ENCODE measurements around the gene NFIA.
"Not testable (repeated sequence)": the region's sequence is repeated elsewhere in the genome, so short reads cannot be mapped to it uniquely, and the experiment has no call there.

Gene NFIA

DNA sequence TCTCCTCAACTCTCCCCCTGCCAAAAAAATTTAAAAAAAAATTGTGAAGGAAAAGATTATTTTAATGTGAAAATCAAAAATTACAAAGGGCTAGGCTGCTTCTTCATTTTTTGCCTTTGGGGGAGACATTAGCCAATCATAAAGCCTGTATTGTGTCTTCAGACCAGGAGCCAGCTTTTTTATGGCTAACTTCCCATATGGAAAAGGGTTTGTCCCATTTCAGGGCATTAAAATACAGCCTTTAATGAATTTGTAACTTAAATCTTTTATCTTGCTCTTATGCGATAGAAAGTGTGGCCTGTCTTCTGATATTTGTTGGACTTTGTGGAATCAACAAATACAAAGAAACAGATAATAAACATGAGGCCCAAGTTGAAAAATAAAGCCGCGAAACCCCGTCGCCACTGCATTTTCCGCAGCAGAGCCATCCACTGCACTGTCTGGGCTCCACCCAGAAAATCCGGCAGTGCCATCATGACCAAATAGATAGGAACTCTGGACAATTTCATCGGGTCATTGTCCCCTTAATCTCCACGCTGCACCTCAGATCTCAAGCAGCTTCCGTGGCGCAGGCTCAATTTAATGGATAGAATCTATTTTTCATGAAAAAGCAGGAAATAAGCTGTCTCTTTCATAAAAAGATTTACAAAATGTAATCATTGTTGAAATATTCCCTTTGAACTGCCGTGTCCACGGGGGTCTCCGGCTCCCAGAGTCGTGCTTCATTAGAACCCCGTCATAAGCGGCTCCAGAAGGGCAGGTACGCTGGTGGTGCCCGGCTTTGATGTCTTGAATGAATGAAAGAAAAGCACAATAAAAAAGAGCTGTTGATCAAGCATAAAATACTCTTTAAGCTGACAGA, 365.0 kb downstream of the NFIA start:
- DNase-seq = no peak

DNA sequence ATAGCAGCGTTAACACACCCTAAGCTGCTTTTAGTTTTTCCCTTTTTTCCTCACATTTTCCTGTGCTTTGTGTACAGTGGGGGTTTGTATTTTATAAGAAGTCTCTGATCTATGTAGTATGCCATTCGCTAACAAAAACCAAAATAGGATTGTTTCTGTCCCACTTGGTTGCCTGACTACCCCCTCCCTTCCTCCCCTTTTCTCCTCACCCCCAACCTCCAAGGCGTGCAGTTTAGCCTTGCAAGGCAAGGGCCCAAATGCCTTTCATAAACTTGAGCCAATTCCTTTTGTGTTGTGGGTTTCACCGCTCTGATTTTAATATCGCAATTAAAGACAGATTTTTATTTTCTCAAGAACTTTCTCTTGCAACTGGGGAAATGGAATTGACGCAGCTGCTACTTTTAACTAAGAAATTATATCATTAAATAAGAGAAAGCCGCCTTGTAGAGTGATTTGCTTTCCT, 365.6 kb downstream of the NFIA start:
- DNase-seq = no peak

DNA sequence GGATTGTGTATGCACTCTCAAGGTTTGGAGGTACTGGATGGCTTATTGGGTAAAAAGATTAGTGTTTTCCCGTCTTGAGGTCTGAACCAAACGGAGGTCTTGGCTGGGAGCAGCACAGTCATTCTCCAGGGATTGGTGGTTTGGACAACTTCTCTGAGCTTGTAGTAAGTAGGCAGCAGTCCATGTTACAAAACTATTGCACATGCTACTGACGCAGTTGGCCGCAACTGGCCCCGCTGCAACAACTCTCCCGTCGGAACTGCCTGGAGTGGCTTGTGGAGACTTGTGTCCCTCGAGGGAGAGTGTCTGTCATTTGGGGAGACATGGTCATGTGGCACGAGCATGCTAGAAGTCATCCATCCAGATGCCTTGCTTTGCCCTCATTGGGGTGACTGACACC, 366.6 kb downstream of the NFIA start:
- DNase-seq = no peak

DNA sequence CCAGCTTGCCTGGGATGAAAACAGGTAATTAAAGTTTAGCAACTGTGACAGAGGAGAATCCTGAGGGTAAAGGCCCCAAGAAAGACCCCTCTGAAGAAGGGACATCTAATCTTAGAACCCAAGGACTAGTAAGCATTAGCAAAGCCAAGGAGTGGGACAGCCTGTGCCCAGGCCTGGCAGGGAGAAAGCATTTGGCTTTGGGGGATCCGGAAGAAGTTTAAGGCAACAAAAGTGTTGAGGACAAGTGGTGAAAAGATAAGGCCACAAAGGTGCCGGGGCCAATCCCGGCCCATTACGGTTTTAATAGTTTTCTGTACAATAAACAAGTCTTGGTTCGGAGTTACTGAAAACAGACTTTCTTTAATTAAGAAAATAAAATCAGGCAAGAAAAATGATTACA, 367.0 kb downstream of the NFIA start:
- DNase-seq = no peak

DNA sequence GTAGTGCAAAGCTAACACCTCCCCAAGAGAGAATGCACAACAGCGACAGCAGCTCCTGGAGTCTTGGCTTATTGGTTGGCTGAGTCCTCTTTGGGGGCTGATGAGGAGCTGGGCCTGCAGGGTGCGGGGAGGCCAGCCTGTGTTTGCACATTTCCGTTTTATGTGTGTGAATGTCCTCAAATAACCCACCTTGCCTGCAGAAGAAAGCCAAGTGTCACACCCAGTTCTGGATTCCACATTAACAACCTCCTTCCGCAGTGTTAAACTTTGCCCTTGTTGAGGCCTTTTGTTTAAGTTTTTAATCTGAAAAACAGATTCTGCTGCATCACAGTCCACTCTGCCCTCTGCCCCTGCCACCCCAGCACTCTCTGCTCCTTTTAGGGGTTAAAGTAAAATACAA, 368.1 kb downstream of the NFIA start:
- no peak for DNase-seq

DNA sequence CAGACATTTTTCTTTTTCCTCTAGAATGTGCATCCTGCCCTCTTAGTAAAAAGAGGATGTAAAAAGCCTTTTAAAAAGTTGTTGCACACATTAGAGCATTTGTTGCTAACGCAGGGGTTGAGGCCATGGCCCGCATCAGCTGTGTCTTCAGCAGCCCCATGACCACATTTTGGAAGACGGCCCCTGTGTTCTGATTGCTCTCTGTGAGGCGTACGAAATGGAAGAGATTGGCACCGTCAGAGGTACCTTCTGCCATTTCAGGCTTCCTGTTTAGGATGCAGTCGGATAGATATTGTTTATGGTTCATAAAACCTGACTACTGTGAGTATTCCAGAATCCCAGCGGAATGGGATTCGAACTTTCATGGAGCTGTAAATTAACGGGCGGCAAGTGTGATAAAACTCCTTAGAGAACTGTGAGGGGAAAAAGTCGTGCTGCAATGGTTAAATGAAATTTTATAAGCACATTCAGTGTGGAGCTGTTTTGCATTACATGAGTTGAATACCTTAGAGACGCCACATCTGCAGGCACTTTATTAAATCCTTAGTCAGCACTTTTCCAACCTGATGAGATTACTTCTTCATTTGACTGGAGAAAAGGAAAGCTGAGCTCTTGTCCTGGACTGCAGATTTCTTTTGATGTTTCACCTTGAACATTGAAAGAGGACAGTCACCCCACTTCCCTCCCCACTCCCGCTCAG, 368.7 kb downstream of the NFIA start:
- DNase-seq = no peak

DNA sequence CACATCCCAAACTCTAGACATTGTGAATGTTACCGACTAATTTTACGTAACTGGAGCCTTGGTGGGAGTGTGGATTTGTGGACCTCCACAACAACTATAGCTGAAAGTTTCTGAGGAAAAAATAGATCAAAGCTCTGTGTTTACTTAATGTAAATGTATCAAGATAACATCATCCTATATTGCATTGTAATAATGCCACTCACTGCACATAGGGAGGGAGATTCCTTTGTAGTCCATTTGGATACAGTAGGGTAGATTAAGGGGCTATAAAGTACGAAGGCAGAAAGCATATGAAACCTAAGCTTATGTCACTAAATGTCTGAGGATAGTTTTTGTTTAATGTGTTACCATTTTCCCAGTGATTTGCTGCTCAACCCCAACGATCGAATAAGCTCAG, 369.2 kb downstream of the NFIA start:
- no peak for DNase-seq

DNA sequence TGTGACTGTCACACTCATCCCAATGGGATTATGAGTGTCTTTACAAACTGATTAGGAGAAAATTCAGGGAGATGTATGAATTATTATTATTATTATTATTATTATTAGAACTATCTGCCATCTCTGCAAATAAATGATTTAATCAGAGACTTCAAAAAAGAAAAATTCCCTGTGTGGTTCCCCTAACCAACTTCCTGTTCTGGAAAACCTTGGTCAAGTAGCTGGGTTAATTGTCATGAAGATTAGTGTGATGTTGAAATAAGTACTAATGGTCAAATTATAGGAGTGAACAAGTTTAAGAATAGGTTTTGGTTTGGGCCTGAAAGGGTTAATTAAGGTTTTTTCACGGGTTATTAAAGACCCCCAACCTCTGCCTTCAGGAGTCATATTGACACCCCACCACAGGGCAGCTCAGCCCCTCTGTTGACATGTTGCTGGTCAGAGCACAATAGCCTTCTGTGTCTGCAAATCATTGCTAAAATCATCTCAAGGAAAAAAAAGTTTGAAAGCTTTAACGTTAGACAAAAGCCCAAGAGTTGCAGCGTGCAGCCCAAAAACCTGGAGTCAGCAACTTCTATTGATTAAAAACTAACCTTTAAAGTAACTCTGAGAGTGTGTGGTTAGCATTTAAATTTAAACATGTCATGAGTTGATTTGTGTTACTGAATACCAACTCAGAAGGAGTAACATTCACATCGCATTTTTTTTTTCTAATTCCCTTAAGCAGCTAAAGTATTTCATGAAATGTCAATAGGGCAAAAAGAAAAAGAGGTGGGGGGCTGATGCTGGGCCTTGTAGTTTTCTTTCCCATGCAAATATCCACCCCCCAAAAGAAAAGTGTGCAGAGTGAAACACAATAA, 370.0 kb downstream of the NFIA start:
- DNase-seq = no peak

DNA sequence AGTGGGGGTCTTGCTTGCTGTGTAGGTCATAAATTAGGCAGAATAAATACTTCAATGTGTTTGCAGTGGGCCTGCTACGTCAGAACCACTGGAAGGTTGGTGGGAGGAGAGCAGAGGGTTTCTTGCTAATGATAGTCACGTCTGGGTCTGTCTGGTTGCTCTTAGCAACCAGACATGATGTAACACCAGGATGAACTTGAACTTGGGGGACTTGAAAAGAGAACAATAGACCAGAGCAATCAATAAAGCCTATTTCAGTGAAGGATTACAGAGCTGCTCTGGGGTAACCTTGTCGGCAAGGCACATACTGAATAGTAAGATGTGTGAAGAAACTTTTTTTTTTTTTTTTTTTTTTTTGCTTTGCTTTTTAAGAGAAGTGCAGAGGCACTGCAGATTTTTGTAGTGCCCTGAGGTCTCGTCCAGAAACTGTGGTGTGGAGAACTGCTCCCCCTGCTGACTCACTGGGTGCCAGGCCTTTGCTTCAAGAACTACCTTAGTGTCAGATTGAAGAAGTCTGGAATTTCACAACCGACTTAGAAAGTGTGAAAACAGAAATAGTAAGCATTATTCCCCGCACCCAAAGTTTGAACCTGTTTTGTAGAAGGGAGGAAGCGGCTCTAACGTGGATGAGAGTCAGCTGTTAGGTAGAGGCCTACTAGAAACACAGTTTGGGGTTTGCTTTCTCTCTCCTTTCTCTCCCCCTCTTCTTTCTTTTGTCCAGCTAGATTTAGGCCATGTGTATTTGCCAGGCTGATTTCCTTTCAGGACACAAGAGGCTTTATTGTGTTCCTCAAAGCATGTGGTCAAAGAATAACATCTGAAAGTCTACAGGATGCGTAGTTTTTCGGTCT, 371.0 kb downstream of the NFIA start:
- peak; percentile 74 for DNase-seq

DNA sequence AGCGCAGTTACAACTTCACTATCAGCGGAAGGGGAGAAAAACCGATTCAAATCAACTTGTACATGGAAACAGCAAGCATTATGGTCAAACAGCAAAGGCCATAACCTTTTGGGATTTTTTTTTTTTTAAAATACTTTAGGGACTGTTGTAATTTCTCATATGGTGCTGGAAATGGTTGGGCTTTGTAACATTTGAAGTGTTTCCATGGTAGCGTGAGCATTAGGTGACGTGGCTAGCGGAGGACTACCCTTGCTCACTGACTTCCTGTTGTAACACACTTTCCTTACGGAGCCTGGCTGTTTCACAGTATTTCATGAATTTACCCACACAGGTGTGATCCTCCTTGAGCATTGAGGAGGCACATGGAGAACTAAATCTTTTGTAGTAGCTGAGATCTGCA, 373.0 kb downstream of the NFIA start:
- no peak for DNase-seq

DNA sequence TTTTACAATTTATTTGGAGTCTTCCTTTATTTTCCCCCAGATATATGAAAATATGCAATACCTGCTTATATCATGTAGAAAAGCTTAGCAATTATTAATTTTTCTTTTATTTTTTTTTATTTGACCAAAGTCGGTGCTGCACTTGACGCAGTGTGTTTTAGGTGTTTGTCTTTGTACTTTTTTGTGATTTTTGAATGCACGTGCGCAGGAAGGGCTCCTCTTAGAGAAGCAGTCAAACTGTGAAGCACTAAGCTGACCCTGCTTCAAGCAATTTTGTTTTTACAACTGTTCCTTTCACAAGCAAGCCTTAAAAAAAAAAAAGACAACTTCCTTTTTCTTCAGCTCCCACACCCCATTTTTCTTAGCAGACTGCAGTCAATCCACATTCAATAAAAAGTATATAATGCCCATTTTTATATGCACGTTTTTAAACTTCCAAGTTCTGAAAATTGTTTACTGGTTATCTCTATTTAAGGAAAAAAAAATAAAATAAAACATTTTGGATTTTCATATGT, 375.2 kb downstream of the NFIA start:
- DNase-seq = no peak

DNA sequence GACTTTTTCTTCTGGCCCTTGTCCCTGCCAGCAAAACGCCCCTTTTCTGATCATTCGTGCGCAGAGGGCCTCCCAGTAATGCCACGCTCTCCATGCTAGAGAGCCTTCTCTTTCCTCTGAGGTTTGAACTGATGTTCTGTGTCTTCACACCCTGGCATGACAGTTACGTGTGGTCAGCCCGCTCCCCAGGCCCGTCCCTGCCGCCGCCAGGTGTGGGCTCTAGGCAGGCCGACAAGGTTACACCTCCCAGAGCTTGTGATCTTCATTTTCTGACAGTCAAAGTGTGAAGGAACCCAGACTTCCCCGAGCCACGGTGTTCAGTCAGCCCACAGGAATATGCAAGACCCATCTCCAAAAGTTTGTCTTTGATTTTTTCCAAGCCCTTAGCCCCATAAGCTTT, 377.0 kb downstream of the NFIA start:
- peak; percentile 17 for DNase-seq

DNA sequence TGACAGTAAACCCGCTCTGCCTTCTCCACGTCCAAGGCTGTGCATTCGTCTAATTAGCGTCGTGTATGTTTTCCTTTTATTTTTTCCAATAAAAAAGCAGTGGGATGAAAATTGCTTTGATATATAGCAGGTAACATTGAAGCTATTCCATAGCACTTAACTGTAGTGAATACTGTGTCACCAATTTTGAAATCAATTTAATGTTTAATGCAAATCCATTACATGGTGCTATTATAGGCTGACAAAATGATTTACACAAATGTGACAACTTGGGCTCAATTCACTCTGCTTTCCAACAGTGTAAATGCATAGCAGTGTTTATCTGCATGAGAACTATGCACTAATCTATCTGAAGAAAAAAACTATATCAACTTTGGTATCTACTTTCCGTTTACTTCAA, 377.8 kb downstream of the NFIA start:
- no peak for DNase-seq

DNA sequence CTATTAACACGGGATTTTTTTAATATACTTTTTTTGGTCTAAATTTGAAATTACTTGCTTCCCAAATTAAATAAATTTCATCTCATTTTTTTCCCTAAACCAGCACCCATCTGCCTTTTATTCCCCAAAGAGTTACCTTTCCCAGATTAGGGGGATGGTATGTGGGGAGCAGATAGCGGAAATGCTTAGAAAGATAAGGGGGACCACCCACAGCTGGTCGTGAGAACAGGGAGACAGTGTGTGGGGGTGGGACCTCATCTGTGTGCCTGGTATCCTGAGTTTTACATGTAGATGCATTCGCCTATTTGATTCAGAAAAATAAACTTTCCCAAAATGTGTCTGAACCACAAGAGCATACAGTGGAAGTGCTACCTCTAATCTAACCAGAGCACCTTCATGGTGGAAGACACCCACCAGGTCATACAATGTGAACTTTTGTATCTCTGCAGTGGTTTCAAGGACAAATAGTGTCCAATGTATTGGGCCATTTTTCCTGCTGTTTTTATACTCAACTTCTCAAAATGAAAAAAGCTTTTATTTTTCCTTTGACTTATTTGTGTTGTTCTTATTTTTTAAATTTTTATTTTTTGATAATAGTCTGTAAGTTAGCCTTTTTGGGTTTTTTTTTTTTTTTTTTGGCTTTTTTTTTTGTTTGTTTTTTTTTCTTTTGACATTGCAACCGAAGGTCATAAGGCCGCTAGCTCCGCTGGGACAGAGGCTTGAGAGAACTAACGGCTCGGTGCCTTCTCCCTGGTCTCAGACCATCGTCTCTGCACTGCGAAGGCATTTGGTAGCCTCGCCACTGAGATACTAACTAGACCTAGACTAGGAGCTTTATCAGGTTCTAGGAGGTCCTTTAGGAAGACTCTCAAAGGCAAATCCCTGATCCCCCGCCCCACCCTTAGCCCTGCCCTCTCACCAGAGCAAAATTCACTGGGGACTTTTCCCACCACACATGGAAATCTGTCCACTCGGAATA, 379.3 kb downstream of the NFIA start:
- no peak for DNase-seq

DNA sequence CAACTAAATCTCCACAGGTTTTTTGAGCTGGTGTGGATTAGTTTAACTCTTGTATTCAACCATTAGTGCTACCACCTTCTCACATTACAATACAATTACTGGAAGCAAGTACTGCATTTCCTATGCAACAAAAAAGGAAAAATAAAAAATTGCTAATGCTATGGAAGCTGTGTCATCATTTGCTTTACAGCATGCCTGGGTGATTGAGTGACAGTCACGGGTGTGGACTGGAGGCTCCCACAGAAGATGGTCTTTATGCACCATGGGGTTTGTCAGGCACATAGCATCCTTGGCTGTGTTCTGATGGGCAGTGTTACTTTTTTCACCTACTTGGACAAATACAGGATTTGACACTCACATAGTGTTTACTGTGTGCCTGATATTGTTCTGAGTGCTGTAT, 380.3 kb downstream of the NFIA start:
- no peak for DNase-seq

DNA sequence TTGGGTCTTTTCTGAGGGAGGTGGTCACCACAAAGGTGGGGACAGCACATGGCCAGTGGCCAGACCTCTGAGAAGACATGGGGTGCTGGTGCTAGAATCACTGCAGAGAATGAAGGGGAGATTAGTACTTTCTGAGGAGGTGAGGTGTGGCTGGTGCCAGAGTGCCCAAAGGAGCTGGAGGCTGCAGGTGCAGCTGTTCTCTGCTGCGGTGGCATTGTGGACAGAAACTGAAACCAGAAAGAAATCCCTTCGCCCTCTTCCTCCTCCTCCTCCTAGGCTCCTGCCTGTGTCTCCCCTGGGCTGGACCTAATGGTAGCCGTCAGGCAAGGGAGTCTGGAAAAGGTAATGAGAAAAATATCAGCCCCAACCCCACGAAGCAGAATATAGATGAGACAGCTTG, 380.9 kb downstream of the NFIA start:
- no peak for DNase-seq

DNA sequence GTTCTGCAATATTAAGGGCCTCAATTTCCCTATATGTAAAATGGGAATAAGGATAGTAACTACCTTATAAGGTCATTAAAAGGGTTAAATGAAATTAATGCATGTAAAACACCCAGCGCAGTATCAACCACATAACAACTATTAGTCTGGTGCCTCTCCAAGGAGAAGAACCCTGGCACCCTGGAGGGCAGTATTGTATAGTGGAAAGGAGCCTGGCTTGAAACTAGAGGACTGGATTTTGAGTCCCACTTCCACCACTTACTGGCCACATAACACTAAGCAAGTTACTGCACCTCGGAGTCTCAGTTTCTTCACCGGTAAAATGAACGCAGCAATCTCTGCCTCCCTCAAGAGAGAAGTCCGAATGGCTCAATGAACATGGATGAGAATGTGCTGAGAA, 385.5 kb downstream of the NFIA start:
- not testable (repeated sequence) for DNase-seq

DNA sequence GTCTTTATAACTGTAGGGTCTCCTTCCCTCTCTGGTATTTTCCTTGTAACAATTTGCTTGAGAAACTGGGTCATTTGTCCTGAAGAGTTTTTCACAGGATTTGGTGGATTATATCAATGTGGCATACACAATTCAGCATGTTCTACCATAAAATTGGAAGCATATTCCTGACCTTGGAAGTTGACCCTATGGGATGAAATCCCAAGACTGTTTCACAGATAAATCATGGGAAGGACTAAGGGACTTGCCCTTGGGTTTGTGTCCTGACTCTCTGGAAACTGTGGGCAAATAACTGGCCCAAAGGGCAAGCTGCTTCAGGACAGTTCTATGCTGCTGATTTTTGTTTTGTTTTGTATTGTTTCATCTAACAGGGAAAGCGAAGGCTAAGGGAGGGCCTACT, 387.0 kb downstream of the NFIA start:
- no peak for DNase-seq

DNA sequence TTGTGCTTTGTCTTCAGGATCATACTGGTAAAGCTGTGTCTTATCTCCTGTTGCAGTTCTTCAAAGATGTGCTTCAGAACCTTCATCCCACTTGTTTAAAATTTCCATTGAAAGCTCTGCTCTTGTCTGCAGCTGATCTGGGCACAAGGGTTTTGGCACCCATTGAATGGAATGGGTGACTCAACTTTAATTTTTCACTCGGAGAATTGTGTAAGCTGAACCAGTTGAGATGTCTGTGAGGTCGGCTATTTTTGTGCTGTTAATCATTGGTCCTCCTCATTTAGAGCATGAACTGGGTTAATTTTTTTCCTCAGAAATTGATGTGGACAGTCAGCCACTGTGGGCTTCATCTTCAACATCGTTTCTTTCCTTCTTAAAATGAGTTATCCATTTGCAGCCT, 390.5 kb downstream of the NFIA start:
- DNase-seq = no peak

DNA sequence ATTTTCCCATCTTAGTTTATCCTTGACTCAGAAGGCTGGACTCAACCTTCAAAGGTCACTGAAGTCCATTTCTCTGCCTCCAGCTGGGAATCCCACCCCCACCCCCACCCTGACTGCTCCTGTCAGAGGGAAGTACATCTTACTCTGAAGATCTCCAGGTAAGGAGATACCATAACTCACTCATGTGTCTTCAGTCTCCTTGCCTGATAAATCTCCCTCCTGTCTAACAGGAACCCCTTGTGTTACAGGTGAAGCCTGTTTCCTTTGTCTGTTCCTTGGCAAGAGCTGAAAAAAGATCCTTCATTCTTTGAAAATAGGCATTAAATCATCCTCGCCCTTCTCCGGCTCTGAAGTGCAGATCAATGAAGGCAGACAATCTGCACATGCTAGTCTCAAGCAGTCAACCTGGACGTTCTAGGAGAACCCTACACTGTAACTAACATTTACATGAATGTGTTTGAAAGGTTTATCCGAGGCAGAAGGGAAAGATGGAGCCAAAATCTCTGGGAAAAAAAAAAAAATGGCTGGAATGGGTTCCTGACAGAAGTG, 392.0 kb downstream of the NFIA start:
- DNase-seq = no peak

DNA sequence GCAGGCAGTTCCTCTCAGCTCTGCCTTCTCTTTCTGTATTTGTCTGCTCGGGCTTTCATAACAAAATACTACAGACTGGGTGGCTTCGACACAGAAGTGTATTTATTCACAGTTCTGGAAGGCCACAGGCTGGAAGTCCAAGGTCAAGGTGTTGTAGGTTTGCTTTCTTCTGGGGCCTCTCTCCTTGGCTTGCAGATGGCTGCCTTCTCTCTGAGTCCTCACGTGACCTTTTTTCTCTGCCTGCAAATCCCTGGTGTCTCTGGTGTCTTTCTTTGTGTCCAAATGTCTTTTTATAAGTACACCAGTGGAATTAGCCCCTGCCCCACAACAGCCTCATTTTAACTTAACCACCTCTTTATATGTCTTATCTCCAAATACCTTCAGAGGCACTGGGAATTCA, 392.6 kb downstream of the NFIA start:
- no peak for DNase-seq

Measured in CD4-positive, alpha-beta T cell treated with Interleukin-15 for 1 hour (primary cell).